Smooth muscle cell (in vitro differentiated cells): Measurements from ENCODE around the gene TMEM154. TPM values are rescaled to one million over a fixed set of nuclear protein-coding genes. Genes with fewer than 3 reads are reported as not detected.

Source experiments
- DNase-seq: peaks from one replicate; lab custom pipeline; 2025; ENCODE audit not compliant: unreplicated experiment; lab: John Stamatoyannopoulos, UW
- H2AFZ ChIP-seq: fragments of 200-600 bp; sonication (generic); 2 replicates; pipeline ENCODE4 v1.6.0; 2016; ENCODE audit warnings: antibody characterized with exemption, low read depth, mild to moderate bottlenecking
- H3F3A ChIP-seq: fragments of 200-600 bp; sonication (generic); 2 replicates; pipeline ENCODE4 v1.6.0; 2017; ENCODE audit warnings: antibody characterized with exemption, low read depth
- H3K27ac ChIP-seq: fragments of 200-600 bp; sonication (generic); 2 replicates; pipeline ENCODE4 v1.5.1; 2016; ENCODE audit warnings: low read depth, mild to moderate bottlenecking
- H3K27me3 ChIP-seq: fragments of 200-600 bp; sonication (generic); 2 replicates; pipeline ENCODE4 v1.6.1; 2016; ENCODE audit warnings: low read depth, mild to moderate bottlenecking
- H3K36me3 ChIP-seq: fragments of 200-600 bp; sonication (generic); 2 replicates; pipeline ENCODE4 v1.5.1; 2016; ENCODE audit warnings: low read depth
- H3K4me1 ChIP-seq: fragments of 200-600 bp; sonication (generic); 2 replicates; pipeline ENCODE4 v1.5.1; 2016; ENCODE audit warnings: low read depth
- H3K4me2 ChIP-seq: fragments of 200-600 bp; sonication (generic); 2 replicates; pipeline ENCODE4 v1.6.0; 2016; ENCODE audit warnings: mild to moderate bottlenecking
- H3K4me3 ChIP-seq: fragments of 200-600 bp; sonication (generic); 2 replicates; pipeline ENCODE4 v1.5.1; 2016; ENCODE audit warnings: mild to moderate bottlenecking
- H3K79me2 ChIP-seq: fragments of 200-600 bp; sonication (generic); 2 replicates; pipeline ENCODE4 v1.6.0; 2016; ENCODE audit warnings: low read depth, mild to moderate bottlenecking
- H3K9ac ChIP-seq: fragments of 200-600 bp; sonication (generic); 2 replicates; pipeline ENCODE4 v1.6.0; 2016; ENCODE audit warnings: low read depth
- H3K9me3 ChIP-seq: fragments of 200-600 bp; sonication (generic); replicated peaks from 2 replicates; pipeline ENCODE4 v1.5.1; 2016; ENCODE audit warnings: low read depth
- H4K20me1 ChIP-seq: fragments of 200-600 bp; sonication (generic); 2 replicates; pipeline ENCODE4 v1.6.0; 2016; ENCODE audit warnings: low read depth
- WGBS: methylation state at CpG from one replicate; pipeline ENCODE4 v1.1.7; 2016; ENCODE audit warnings: low lambda C conversion rate; 5-methylcytosine and 5-hydroxymethylcytosine counted together
- polyA plus RNA-seq: library from polyadenylated mRNA; unstranded; fragments of >200 nt; fragmentation: Nextera tagmentation; extraction: Ambion mirVana; gene quantifications from 2 replicates; pipeline ENCODE4 v1.2.1, GENCODE V29; 2016
- total RNA-seq: library from RNA; depleted of rRNA; stranded (reverse); fragments of >200 nt; gene quantifications from 2 replicates; pipeline ENCODE4 v1.2.3, GENCODE V29; 2014
- TF ChIP-seq, protein P1 (sequence below): fragments of 200-600 bp; sonication (generic); IDR thresholded peaks from 2 replicates; pipeline ENCODE4 v1.5.1; 2017; ENCODE audit warnings: borderline replicate concordance, mild to moderate bottlenecking, antibody characterized with exemption; ENCODE audit not compliant: insufficient read depth, poor library complexity, severe bottlenecking

TMEM154 gene
- total and polyA plus RNA-seq, 2 experiments from 2014 or later: 1.8 to 6.0 TPM

DNA sequence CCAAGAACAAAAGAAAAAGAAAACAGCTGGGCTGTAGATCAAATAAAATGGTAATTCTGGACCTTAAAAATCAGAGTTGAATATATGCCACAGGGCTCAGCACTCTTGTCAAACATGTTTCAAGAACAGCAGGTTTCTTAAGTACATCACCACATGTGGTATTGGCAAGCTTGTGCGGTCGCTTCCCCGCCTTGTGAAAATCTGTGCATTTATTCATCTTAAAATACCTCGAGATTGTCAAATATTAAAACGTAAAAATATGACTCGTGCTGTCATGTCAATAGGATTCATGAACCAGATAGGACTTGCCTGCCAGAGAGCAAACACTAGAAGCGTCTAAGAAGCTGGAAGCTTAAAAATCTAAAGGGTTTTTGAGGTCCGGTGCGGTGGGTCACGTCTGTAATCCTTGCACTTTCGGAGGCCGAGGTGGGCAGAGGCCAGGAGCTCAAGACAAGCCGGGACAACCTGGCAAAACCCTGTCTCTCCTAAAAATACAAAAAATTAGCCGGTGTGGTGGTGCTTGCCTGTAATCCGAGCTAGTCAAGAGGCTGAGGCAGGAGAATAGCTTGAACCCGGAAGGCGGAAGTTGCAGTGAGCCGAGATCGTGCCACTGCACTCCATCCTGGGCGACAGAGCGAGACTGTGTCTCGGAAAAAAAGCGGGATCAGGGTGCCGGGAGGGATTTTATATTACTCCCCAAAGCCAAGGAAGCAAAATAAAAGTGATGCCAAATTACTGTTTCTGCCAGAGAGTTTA lies 40.2 kb upstream of the TMEM154 start:
- no peak overlapping the region for H3K27ac ChIP-seq
- H3K4me2 ChIP-seq: no peak overlapping the region

DNA sequence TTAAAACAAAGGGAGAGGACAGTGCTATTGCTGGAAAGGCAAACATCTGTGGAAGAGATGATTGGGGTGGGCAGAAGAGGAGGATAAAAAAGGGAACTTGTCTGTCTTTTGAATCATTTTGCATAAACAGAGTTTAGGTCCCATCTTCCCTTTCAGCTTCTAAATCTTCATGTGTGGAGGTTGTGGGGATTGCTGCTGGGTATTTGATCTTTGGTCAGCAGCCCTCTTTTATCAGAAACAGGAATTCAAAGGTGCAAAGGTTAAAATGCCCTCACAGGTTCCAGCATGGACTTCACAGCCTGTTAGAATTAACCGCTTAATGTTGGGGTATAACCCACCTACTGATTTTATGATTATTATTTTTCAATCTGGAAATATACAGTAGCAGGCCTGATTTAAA lies 39.5 kb upstream of the TMEM154 start:
- Histone ChIP-seq H3K4me2 (no peak overlapping the region), H3K79me2 (no peaks in the 10 kb centered on the region), H2AFZ (no peak overlapping the region)

More for the DNA sequence above, 40.2 kb upstream of the TMEM154 start:
- no peaks in the 10 kb centered on the region for H3K4me1 ChIP-seq
- no peaks in the 10 kb centered on the region for H4K20me1 ChIP-seq
- no peaks in the 10 kb centered on the region for H3K36me3 ChIP-seq
- no peak overlapping the region for H2AFZ ChIP-seq
- DNase-seq: no peak
- 91% methylated on average over 24 of the region's 24 CpGs for WGBS
- H3F3A ChIP-seq: no peaks in the 10 kb centered on the region
- H3K4me3 ChIP-seq: no peak overlapping the region
- no peaks in the 10 kb centered on the region for H3K9me3 ChIP-seq
- H3K27me3 ChIP-seq: no peaks in the 10 kb centered on the region
- H3K9ac ChIP-seq: no peak overlapping the region
- TF ChIP-seq, protein P1, sequence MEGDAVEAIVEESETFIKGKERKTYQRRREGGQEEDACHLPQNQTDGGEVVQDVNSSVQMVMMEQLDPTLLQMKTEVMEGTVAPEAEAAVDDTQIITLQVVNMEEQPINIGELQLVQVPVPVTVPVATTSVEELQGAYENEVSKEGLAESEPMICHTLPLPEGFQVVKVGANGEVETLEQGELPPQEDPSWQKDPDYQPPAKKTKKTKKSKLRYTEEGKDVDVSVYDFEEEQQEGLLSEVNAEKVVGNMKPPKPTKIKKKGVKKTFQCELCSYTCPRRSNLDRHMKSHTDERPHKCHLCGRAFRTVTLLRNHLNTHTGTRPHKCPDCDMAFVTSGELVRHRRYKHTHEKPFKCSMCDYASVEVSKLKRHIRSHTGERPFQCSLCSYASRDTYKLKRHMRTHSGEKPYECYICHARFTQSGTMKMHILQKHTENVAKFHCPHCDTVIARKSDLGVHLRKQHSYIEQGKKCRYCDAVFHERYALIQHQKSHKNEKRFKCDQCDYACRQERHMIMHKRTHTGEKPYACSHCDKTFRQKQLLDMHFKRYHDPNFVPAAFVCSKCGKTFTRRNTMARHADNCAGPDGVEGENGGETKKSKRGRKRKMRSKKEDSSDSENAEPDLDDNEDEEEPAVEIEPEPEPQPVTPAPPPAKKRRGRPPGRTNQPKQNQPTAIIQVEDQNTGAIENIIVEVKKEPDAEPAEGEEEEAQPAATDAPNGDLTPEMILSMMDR: no peak
- H3K79me2 ChIP-seq: no peaks in the 10 kb centered on the region

DNA sequence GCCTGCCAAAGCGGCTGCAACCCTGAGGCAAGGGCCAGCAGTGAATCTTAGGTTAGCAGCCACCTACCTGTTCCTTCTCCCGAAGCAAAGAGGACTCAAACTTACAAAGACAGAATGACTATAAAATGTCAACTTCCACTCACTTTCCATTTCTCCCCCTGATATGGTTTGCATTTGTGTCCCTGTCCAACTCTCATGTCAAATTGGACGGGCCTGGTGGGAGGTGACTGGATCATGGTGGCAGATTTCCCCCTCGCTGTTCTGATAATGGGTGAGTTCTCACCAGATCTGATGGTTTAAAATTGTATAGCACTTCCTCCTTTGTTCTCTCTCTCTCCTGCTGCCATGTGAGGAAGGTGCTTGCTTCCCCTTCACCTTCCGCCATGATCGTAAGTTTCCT lies 35.3 kb upstream of the TMEM154 start:
- no peaks in the 10 kb centered on the region for H3K36me3 ChIP-seq
- no peak overlapping the region for H3K27ac ChIP-seq
- WGBS: 95% methylated on average over 6 of the region's 6 CpGs
- no peaks in the 10 kb centered on the region for H3K4me1 ChIP-seq
- H4K20me1 ChIP-seq: no peaks in the 10 kb centered on the region
- H3K9ac ChIP-seq: no peak overlapping the region
- no peak overlapping the region for H2AFZ ChIP-seq
- H3K4me2 ChIP-seq: no peak overlapping the region
- H3K27me3 ChIP-seq: no peaks in the 10 kb centered on the region
- H3K79me2 ChIP-seq: no peaks in the 10 kb centered on the region
- no peak overlapping the region for H3K4me3 ChIP-seq
- no peak for DNase-seq
- H3K9me3 ChIP-seq: no peaks in the 10 kb centered on the region
- H3F3A ChIP-seq: no peaks in the 10 kb centered on the region
- TF ChIP-seq, protein P1: no peak

More for the DNA sequence above, 39.5 kb upstream of the TMEM154 start:
- H3K27me3 ChIP-seq: no peaks in the 10 kb centered on the region
- no peak overlapping the region for H3K27ac ChIP-seq
- TF ChIP-seq, protein P1: no peak
- H3K36me3 ChIP-seq: no peaks in the 10 kb centered on the region
- H3K4me1 ChIP-seq: no peaks in the 10 kb centered on the region
- H4K20me1 ChIP-seq: no peaks in the 10 kb centered on the region
- DNase-seq: no peak
- no peak overlapping the region for H3K9ac ChIP-seq
- no peak overlapping the region for H3K4me3 ChIP-seq
- no peaks in the 10 kb centered on the region for H3K9me3 ChIP-seq
- H3F3A ChIP-seq: no peaks in the 10 kb centered on the region
- 93% methylated on average over 1 of the region's 1 CpG for WGBS
